Transverse colon (tissue), 4 donors: ENCODE results near the gene TMEM101. TPM values are rescaled to one million over a fixed set of nuclear protein-coding genes. Genes with fewer than 3 reads are reported as not detected.

ENCODE experiments used
- DNase-seq: peaks from one replicate; pipeline ENCODE4 v3.0.0-alpha.2; 2019
- H3K27ac ChIP-seq, 4 donors: fragments of 200-600 bp; sonication (generic); 2 replicates each; pipeline ENCODE4 v1.5.1; 2016 to 2018; ENCODE audit warnings: inconsistent platforms in 4 of 4
- H3K27me3 ChIP-seq: fragments of 200-600 bp; sonication (generic); 2 replicates; pipeline ENCODE4 v1.5.1; 2017; ENCODE audit warnings: inconsistent platforms
- H3K36me3 ChIP-seq, 4 donors: fragments of 200-600 bp; sonication (generic); 2 replicates each; pipeline ENCODE4 v1.5.1; 2017 to 2019; ENCODE audit warnings: inconsistent platforms in 4 of 4
- H3K4me1 ChIP-seq, 4 donors: fragments of 200-600 bp; sonication (generic); 2 replicates each; pipeline ENCODE4 v1.5.1; 2017 to 2020; ENCODE audit warnings: inconsistent platforms in 4 of 4
- H3K4me3 ChIP-seq, 4 donors: fragments of 200-600 bp; sonication (generic); 1 replicate in 1 of 4; 2 replicates in 3 of 4; pipeline versions ENCODE4 v1.5.1 to v1.6.1; 2017 to 2019; ENCODE audit warnings: inconsistent platforms in 4 of 4
- H3K9me3 ChIP-seq, 2 donors: fragments of 200-600 bp; sonication (generic); 2 replicates each; pipeline ENCODE4 v1.5.1; 2017 to 2019; ENCODE audit warnings: inconsistent platforms in 2 of 2
- EP300 ChIP-seq: sonication (generic); formaldehyde crosslinking; IDR thresholded peaks from one replicate; pipeline ENCODE4 v1.6.1; 2017; ENCODE audit warnings: antibody characterized with exemption, low read depth
- POLR2A ChIP-seq: fragments of 450-650 bp; IDR thresholded peaks from one replicate; pipeline ENCODE4 v1.6.1; 2016; ENCODE audit warnings: antibody characterized with exemption, mild to moderate bottlenecking, moderate library complexity
- POLR2AphosphoS5 ChIP-seq, 3 donors: sonication (generic); formaldehyde crosslinking; IDR thresholded peaks; one replicate each; pipeline ENCODE4 v1.6.1; 2016; ENCODE audit warnings: antibody characterized with exemption in 3 of 3
- WGBS, 2 donors: methylation state at CpG; one replicate each; pipeline ENCODE4 v1.1.5; 2018; ENCODE audit warnings: low coverage in 1 of 2; 5-methylcytosine and 5-hydroxymethylcytosine counted together
- in situ Hi-C, 4 donors: fragments of 200-750 bp; cut with MboI; loops; one replicate each; pipeline versions ENCODE4 v1.15.0 to v1.15.1; 2017; ENCODE audit warnings: low sequenced_read_pairs in 3 of 4, low pct_ligation_motif_present in 1 of 4, low pct_unique_long_range_greater_than_20kb in 1 of 4
- intact Hi-C: fragments of 100-400 bp; cut with DNase I; formaldehyde crosslinking; loops from one replicate; pipeline ENCODE4 v1.15.1; 2023; ENCODE audit warnings: low total_unique reads
- total RNA-seq, 4 donors: library from RNA; depleted of rRNA; stranded (reverse); fragments of >200 nt; gene quantifications; one replicate each; pipeline ENCODE4 v1.1.0, GENCODE V29; 2016
- TF ChIP-seq, protein P1 (sequence below), 5 experiments: fragments of 200-600 bp in 3 of 5; fragments of 450-650 bp in 2 of 5; sonication (generic) in 3 of 5; IDR thresholded peaks; 1 replicate in 2 of 5; 2 replicates in 3 of 5; pipeline ENCODE4 v1.5.1; 2016 to 2017; ENCODE audit warnings: antibody characterized with exemption in 5 of 5, inconsistent platforms in 3 of 5, mild to moderate bottlenecking in 2 of 5, moderate library complexity in 1 of 5

TMEM101 gene
- total RNA-seq, 4 donors from 2014 or later = 25.2 to 34.0 (median 27.7) TPM

DNA sequence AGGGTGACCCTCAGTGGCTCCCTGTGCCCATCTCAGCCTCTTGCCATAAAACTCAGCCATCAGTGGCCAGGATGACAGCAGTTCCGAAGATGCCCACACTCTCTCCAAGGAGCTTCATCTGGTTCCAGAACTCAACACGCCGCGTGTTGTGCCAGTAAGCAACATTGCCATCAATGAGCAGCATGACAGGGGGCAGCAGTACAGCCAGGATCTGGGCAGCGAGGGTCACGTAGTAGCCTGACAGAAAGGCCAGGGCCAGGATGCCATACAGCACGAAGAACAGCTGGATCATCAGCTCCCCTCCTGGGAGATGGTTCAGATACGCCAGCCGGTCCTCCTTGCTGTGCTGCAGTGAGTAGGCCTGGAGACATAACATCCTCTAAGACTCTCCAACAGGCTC lies 2.9 kb downstream of the TMEM101 start:
- DNase-seq = no peak
- H3K27me3 ChIP-seq = no peaks in the 10 kb centered on the region
- TF ChIP-seq POLR2A = no peak
- TF ChIP-seq POLR2AphosphoS5 (IDR thresholded peaks at IDR 0.05) = no peak
- TF ChIP-seq, protein P1, sequence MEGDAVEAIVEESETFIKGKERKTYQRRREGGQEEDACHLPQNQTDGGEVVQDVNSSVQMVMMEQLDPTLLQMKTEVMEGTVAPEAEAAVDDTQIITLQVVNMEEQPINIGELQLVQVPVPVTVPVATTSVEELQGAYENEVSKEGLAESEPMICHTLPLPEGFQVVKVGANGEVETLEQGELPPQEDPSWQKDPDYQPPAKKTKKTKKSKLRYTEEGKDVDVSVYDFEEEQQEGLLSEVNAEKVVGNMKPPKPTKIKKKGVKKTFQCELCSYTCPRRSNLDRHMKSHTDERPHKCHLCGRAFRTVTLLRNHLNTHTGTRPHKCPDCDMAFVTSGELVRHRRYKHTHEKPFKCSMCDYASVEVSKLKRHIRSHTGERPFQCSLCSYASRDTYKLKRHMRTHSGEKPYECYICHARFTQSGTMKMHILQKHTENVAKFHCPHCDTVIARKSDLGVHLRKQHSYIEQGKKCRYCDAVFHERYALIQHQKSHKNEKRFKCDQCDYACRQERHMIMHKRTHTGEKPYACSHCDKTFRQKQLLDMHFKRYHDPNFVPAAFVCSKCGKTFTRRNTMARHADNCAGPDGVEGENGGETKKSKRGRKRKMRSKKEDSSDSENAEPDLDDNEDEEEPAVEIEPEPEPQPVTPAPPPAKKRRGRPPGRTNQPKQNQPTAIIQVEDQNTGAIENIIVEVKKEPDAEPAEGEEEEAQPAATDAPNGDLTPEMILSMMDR (IDR thresholded peaks at IDR 0.05) = no peak
- TF ChIP-seq EP300 = no peak
- 89% methylated on average over 9 of the region's 9 CpGs; no CpG with 5 or more reads in 1 of the 2 donors for WGBS, 2 donors
- no peak overlapping the region for H3K27ac ChIP-seq
- in situ Hi-C loops = no loop called here
- intact Hi-C loops = no loop called here
- H3K9me3 ChIP-seq = no peaks in the 10 kb centered on the region
- H3K4me3 ChIP-seq = no peak overlapping the region
- no peaks in the 10 kb centered on the region for H3K36me3 ChIP-seq
- peaks cover 18 to 32% (median 25%) of the 10 kb centered on the region in 4 donors for H3K4me1 ChIP-seq

- Histone ChIP-seq H3K4me1 (peaks cover 19 to 38% (median 28%) of the 10 kb centered on the region in 4 donors), H3K27me3 (no peaks in the 10 kb centered on the region), H3K4me3 (no peak overlapping the region), H3K27ac (no peak overlapping the region), H3K9me3 (no peaks in the 10 kb centered on the region), H3K36me3 (no peaks in the 10 kb centered on the region)
- in situ Hi-C loops = no loop called here
- intact Hi-C loops = no loop called here
- DNase-seq = no peak
- TF ChIP-seq POLR2A = no peak
- TF ChIP-seq EP300 = no peak
- TF ChIP-seq POLR2AphosphoS5 (IDR thresholded peaks at IDR 0.05) = no peak
- TF ChIP-seq, protein P1 (IDR thresholded peaks at IDR 0.05) = no peak
- WGBS, 2 donors = 62 to 75% methylated on average over 4 of the region's 4 CpGs
Observed at GRCh38 chr17:44010966-44011647, 3.7 kb downstream of the TMEM101 start.

DNA sequence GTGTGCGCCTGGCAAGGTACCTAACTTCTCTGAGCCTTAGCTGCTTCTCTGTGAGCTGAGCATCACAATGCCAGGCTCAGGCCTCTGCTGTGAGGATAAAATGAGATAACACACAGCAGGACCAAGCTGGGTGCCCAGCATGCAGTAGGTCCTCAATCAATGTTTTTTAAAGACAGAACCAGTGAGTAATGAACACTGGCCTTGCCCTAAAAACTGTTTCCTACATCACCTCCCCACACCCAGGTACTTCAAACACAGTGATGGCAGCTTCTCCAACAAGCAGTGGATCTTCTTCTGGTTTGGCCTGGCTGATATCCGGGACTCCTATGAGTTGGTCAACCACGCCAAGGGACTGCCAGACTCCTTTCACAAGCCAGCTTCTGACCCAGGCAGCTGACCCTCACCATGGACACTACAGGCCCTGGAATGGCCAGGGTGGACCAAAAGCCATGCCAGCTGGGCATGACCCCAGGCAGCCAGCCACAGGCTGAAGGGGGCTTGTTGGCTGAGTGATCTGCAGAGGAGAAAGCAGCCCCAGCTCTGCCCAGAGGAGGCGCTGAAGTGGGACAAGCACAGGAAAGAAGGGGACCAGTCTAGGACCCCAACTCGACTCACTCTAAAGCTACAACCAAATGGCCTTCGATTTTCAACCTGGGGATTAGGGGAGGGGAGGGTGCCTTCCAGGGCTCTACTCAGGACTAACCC lies 6.4 kb downstream of the TMEM101 start:
- H3K27me3 ChIP-seq = peaks cover 26% of the 10 kb centered on the region
- no peak overlapping the region for H3K4me3 ChIP-seq
- no peaks in the 10 kb centered on the region for H3K9me3 ChIP-seq
- 0 to 69% methylated on average over 1 to 6 of the region's 6 CpGs for WGBS, 2 donors
- intact Hi-C loops = no loop called here
- no peak for DNase-seq
- TF ChIP-seq, protein P1 (IDR thresholded peaks at IDR 0.05) = no peak
- TF ChIP-seq POLR2A = no peak
- TF ChIP-seq POLR2AphosphoS5 (IDR thresholded peaks at IDR 0.05) = no peak
- TF ChIP-seq EP300 = no peak
- in situ Hi-C loops = no loop called here
- H3K4me1 ChIP-seq = peaks cover 18 to 41% (median 33%) of the 10 kb centered on the region in 4 donors
- H3K27ac ChIP-seq = no peak overlapping the region
- H3K36me3 ChIP-seq = no peaks in the 10 kb centered on the region

- H3K36me3 ChIP-seq = no peaks in the 10 kb centered on the region
- in situ Hi-C loops (no loop called here), intact Hi-C loops (no loop called here)
- peaks cover 28% of the 10 kb centered on the region for H3K27me3 ChIP-seq
- DNase-seq = peak; percentile 37
- H3K4me1 ChIP-seq = peaks cover 18 to 37% (median 33%) of the 10 kb centered on the region in 4 donors
- H3K27ac ChIP-seq = peak overlapping the region; percentile 51 to 74 (median 68)
- WGBS, 2 donors = 10% methylated on average over 33 of the region's 37 CpGs; no CpG with 5 or more reads in 1 of the 2 donors
- H3K4me3 ChIP-seq = peak overlapping the region; percentile 34 to 58 (median 46)
- H3K9me3 ChIP-seq = no peaks in the 10 kb centered on the region
- no peak for TF ChIP-seq POLR2AphosphoS5 (IDR thresholded peaks at IDR 0.05)
- TF ChIP-seq EP300 = no peak
- TF ChIP-seq, protein P1 (IDR thresholded peaks at IDR 0.05) = no peak
- TF ChIP-seq POLR2A = no peak
Observed at GRCh38 chr17:44007346-44008204, 7.2 kb downstream of the TMEM101 start.
